Tibial nerve (tissue), 4 donors: ENCODE results near the gene APEH. TPM values are rescaled to one million over a fixed set of nuclear protein-coding genes. Genes with fewer than 3 reads are reported as not detected.

Experiments
- DNase-seq, 2 donors: peaks; one replicate each; pipeline ENCODE4 v3.0.0-alpha.2; 2019; ENCODE audit warnings: low spot score in 2 of 2
- H3K27ac ChIP-seq, 4 donors: fragments of 200-600 bp; sonication (generic) in 3 of 4; one replicate each; pipeline ENCODE4 v1.5.1; 2017 to 2019; ENCODE audit warnings: mild to moderate bottlenecking in 1 of 4
- H3K27me3 ChIP-seq, 2 donors: fragments of 200-600 bp; sonication (generic) in 1 of 2; one replicate each; pipeline versions ENCODE4 v1.5.1 to v1.6.0; 2017 to 2019
- H3K36me3 ChIP-seq, 3 donors: fragments of 200-600 bp; sonication (generic); one replicate each; pipeline ENCODE4 v1.5.1; 2018 to 2019
- H3K4me1 ChIP-seq, 4 donors: fragments of 200-600 bp; sonication (generic) in 3 of 4; one replicate each; pipeline ENCODE4 v1.5.1; 2017 to 2019
- H3K4me3 ChIP-seq, 4 donors: fragments of 200-600 bp; sonication (generic) in 3 of 4; one replicate each; pipeline ENCODE4 v1.5.1; 2017 to 2019; ENCODE audit warnings: mild to moderate bottlenecking in 1 of 4, moderate library complexity in 1 of 4
- H3K9me3 ChIP-seq, 4 donors: fragments of 200-600 bp; sonication (generic) in 3 of 4; one replicate each; pipeline ENCODE4 v1.5.1; 2017 to 2019
- EP300 ChIP-seq, 2 donors: sonication (generic); formaldehyde crosslinking; IDR thresholded peaks; one replicate each; pipeline ENCODE4 v1.6.1; 2017; ENCODE audit warnings: antibody characterized with exemption in 2 of 2, mild to moderate bottlenecking in 1 of 2
- POLR2A ChIP-seq, 2 donors: fragments of 450-650 bp; IDR thresholded peaks; one replicate each; pipeline ENCODE4 v1.6.1; 2017; ENCODE audit warnings: antibody characterized with exemption in 2 of 2, mild to moderate bottlenecking in 2 of 2, moderate library complexity in 2 of 2
- WGBS, 2 donors: methylation state at CpG; one replicate each; pipeline ENCODE4 v1.1.5; 2018; 5-methylcytosine and 5-hydroxymethylcytosine counted together
- total RNA-seq, 4 donors: library from RNA; depleted of rRNA; stranded (reverse); fragments of >200 nt; gene quantifications; one replicate each; pipeline ENCODE4 v1.1.0, GENCODE V29; 2016
- TF ChIP-seq, protein P1 (sequence below), 5 experiments: fragments of 200-600 bp in 3 of 5; fragments of 450-650 bp in 2 of 5; sonication (generic) in 3 of 5; IDR thresholded peaks; one replicate each; pipeline ENCODE4 v1.5.1; 2016 to 2019; ENCODE audit warnings: antibody characterized with exemption in 5 of 5, mild to moderate bottlenecking in 3 of 5, moderate library complexity in 2 of 5

Gene APEH
- total RNA-seq, 4 donors from 2014 or later = 64.0 to 77.7 (median 65.8) TPM

DNA sequence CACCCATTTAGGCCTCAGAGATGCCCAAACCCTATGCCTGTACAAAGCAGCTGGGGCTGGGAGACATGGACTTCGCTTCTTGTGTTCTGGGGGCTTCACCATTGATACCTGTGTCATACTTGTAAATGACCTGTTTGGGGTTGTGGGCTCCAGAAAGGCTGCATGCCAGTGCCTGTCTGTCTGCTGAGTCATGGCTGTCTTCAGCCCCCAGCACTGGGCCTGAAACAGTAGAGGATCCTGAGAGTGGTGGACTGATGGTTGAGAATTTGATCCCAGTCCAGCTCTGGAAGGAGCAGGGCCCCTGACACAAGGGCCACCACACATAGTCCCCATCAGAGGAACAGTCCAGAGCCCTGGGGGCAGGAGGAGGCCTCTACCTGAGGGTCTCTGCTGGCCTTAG lies 24.6 kb upstream of the APEH start:
- DNase-seq = no peak
- Histone ChIP-seq H3K4me1 (no peaks in the 10 kb centered on the region), H3K9me3 (no peaks in the 10 kb centered on the region), H3K27ac (no peak overlapping the region), H3K4me3 (no peak overlapping the region), H3K27me3 (no peaks in the 10 kb centered on the region), H3K36me3 (peaks cover 0 to 19% (median 0%) of the 10 kb centered on the region in 3 donors)
- no peak for TF ChIP-seq EP300 (IDR thresholded peaks at IDR 0.05)
- no peak for TF ChIP-seq POLR2A (IDR thresholded peaks at IDR 0.05)
- TF ChIP-seq, protein P1, sequence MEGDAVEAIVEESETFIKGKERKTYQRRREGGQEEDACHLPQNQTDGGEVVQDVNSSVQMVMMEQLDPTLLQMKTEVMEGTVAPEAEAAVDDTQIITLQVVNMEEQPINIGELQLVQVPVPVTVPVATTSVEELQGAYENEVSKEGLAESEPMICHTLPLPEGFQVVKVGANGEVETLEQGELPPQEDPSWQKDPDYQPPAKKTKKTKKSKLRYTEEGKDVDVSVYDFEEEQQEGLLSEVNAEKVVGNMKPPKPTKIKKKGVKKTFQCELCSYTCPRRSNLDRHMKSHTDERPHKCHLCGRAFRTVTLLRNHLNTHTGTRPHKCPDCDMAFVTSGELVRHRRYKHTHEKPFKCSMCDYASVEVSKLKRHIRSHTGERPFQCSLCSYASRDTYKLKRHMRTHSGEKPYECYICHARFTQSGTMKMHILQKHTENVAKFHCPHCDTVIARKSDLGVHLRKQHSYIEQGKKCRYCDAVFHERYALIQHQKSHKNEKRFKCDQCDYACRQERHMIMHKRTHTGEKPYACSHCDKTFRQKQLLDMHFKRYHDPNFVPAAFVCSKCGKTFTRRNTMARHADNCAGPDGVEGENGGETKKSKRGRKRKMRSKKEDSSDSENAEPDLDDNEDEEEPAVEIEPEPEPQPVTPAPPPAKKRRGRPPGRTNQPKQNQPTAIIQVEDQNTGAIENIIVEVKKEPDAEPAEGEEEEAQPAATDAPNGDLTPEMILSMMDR (IDR thresholded peaks at IDR 0.05) = no peak
- 91 to 100% methylated on average over 1 of the region's 1 CpG for WGBS, 2 donors

DNA sequence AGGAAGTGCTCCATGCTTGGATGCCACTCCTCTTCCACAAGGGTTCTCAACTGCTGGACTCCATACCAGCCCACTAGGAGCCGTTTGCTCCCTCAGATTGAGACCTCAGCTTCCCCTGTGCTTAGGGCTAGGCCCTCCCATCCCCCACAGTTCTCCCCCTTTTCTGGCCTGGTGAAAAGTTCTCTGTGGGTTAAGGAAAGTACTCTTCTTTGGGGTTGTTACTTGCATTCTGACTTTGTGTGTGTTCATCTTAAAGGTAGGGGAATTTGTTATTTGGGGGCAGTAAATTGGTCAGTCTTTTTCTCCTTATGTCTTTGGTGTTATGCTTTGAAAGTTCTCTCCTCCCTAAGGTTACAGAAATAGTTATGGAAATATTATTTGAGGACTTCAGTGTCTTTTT lies 24.0 kb upstream of the APEH start:
- DNase-seq = no peak
- no peak overlapping the region for H3K4me3 ChIP-seq
- WGBS, 2 donors = 53 to 64% methylated on average over 1 of the region's 1 CpG
- no peak for TF ChIP-seq EP300 (IDR thresholded peaks at IDR 0.05)
- TF ChIP-seq, protein P1 (IDR thresholded peaks at IDR 0.05) = no peak
- TF ChIP-seq POLR2A (IDR thresholded peaks at IDR 0.05) = no peak
- no peaks in the 10 kb centered on the region for H3K27me3 ChIP-seq
- no peak overlapping the region for H3K27ac ChIP-seq
- no peaks in the 10 kb centered on the region for H3K4me1 ChIP-seq
- peaks cover 0 to 19% (median 0%) of the 10 kb centered on the region in 3 donors for H3K36me3 ChIP-seq
- no peaks in the 10 kb centered on the region for H3K9me3 ChIP-seq

- H3K27me3 ChIP-seq = no peaks in the 10 kb centered on the region
- DNase-seq = no peak
- H3K9me3 ChIP-seq = no peaks in the 10 kb centered on the region
- H3K27ac ChIP-seq = no peak overlapping the region
- 55 to 57% methylated on average over 7 to 8 of the region's 8 CpGs for WGBS, 2 donors
- peaks cover 0 to 19% (median 0%) of the 10 kb centered on the region in 3 donors for H3K36me3 ChIP-seq
- TF ChIP-seq EP300 (IDR thresholded peaks at IDR 0.05) (no peak), POLR2A (IDR thresholded peaks at IDR 0.05) (no peak)
- TF ChIP-seq, protein P1 (IDR thresholded peaks at IDR 0.05) = no peak
- no peak overlapping the region for H3K4me3 ChIP-seq
- H3K4me1 ChIP-seq = no peaks in the 10 kb centered on the region
Measured at GRCh38 chr3:49650637-49651036, 23.5 kb upstream of the APEH start.

- WGBS, 2 donors = 86 to 87% methylated on average over 29 to 35 of the region's 36 CpGs
Measured at GRCh38 chr3:49652218-49652902, 21.8 kb upstream of the APEH start.

GRCh38 chr3:49652903-49653415 lies 21.2 kb upstream of the APEH start:
- Histone ChIP-seq H3K27ac (no peak overlapping the region), H3K4me1 (no peaks in the 10 kb centered on the region), H3K27me3 (no peaks in the 10 kb centered on the region), H3K9me3 (no peaks in the 10 kb centered on the region), H3K4me3 (no peak overlapping the region), H3K36me3 (peaks cover 0 to 19% (median 0%) of the 10 kb centered on the region in 3 donors)
- no peak for DNase-seq
- TF ChIP-seq, protein P1 (IDR thresholded peaks at IDR 0.05) = no peak
- TF ChIP-seq POLR2A (IDR thresholded peaks at IDR 0.05) (no peak), EP300 (IDR thresholded peaks at IDR 0.05) (no peak)
- 89 to 90% methylated on average over 20 to 21 of the region's 21 CpGs for WGBS, 2 donors

More at GRCh38 chr3:49652218-49652902, 21.8 kb upstream of the APEH start:
- no peak overlapping the region for H3K4me3 ChIP-seq
- no peaks in the 10 kb centered on the region for H3K27me3 ChIP-seq
- no peak overlapping the region for H3K27ac ChIP-seq
- H3K4me1 ChIP-seq = no peaks in the 10 kb centered on the region
- H3K36me3 ChIP-seq = peaks cover 0 to 19% (median 0%) of the 10 kb centered on the region in 3 donors
- no peak for TF ChIP-seq POLR2A (IDR thresholded peaks at IDR 0.05)
- TF ChIP-seq, protein P1 (IDR thresholded peaks at IDR 0.05) = no peak
- DNase-seq = no peak
- H3K9me3 ChIP-seq = no peaks in the 10 kb centered on the region
